Common myeloid progenitor, CD34-positive (primary cell): ENCODE results near the gene PLA2G4F.

Source experiments
- CTCF ChIA-PET: fragments of 350-600 bp; sonication (Branson Sonifier 250); formaldehyde crosslinking; loops from one replicate; lab custom pipeline; 2021; ENCODE audit warnings: antibody characterized with exemption; lab: Charles Lee
- POLR2A ChIA-PET: fragments of 350-600 bp; sonication (Branson Sonifier 250); formaldehyde crosslinking; loops from one replicate; lab custom pipeline; 2021; ENCODE audit warnings: antibody characterized with exemption; lab: Charles Lee
- DNase-seq, 3 donors: peaks; one replicate each; pipeline versions ENCODE4 v3.0.0 to v3.0.0-alpha.2; 2013
- H3K27ac ChIP-seq, 2 experiments: 1 replicate in 1 of 2; 2 replicates in 1 of 2; pipeline ENCODE4 v1.7.0; 2013; ENCODE audit warnings: inconsistent platforms in 2 of 2, low read length in 2 of 2, mild to moderate bottlenecking in 2 of 2, low read depth in 1 of 2, moderate library complexity in 1 of 2; ENCODE audit not compliant: severe bottlenecking in 2 of 2, insufficient read depth in 1 of 2, poor library complexity in 1 of 2
- H3K27me3 ChIP-seq, 5 experiments: replicated peaks in 2 of 5; 1 replicate in 3 of 5; 2 replicates in 2 of 5; pipeline versions ENCODE4 v1.6.1 to v1.7.0; 2013; ENCODE audit warnings: low read length in 4 of 5, mild to moderate bottlenecking in 2 of 5, moderate library complexity in 2 of 5, inconsistent platforms in 1 of 5; ENCODE audit not compliant: insufficient read depth in 5 of 5, control insufficient read depth in 4 of 5
- H3K36me3 ChIP-seq, 4 experiments: 1 replicate in 2 of 4; 2 replicates in 2 of 4; pipeline versions ENCODE4 v1.6.1 to v1.7.0; 2013; ENCODE audit warnings: low read length in 3 of 4, control low read depth in 1 of 4, mild to moderate bottlenecking in 1 of 4; ENCODE audit not compliant: control insufficient read depth in 4 of 4, insufficient read depth in 4 of 4
- H3K4me1 ChIP-seq, 4 experiments: 1 replicate in 3 of 4; 2 replicates in 1 of 4; pipeline versions ENCODE4 v1.6.1 to v1.7.1; 2013; ENCODE audit warnings: low read length in 3 of 4, mild to moderate bottlenecking in 3 of 4, control low read depth in 1 of 4, inconsistent platforms in 1 of 4, moderate library complexity in 1 of 4; ENCODE audit not compliant: control insufficient read depth in 4 of 4, insufficient read depth in 4 of 4; ENCODE audit errors: control extremely low read depth in 1 of 4
- H3K4me3 ChIP-seq, 7 experiments: 1 replicate in 4 of 7; 2 replicates in 3 of 7; pipeline versions ENCODE4 v1.5.1 to v1.7.0; 2013; ENCODE audit warnings: mild to moderate bottlenecking in 7 of 7, low read length in 6 of 7, moderate library complexity in 6 of 7, inconsistent platforms in 2 of 7, low read depth in 2 of 7, control low read depth in 1 of 7; ENCODE audit not compliant: insufficient read depth in 4 of 7, control insufficient read depth in 1 of 7; ENCODE audit errors: extremely low read depth in 1 of 7
- H3K9me3 ChIP-seq, 5 experiments: 1 replicate in 4 of 5; 2 replicates in 1 of 5; pipeline versions ENCODE4 v1.6.1 to v1.7.1; 2013; ENCODE audit warnings: low read length in 4 of 5, mild to moderate bottlenecking in 2 of 5, inconsistent platforms in 1 of 5, low read depth in 1 of 5, moderate library complexity in 1 of 5; ENCODE audit not compliant: control insufficient read depth in 4 of 5, insufficient read depth in 2 of 5; ENCODE audit errors: control extremely low read depth in 1 of 5
- WGBS: methylation state at CpG from one replicate; pipeline ENCODE4 v1.1.5; 2013; ENCODE audit not compliant: insufficient coverage; 5-methylcytosine and 5-hydroxymethylcytosine counted together

Gene PLA2G4F

DNA sequence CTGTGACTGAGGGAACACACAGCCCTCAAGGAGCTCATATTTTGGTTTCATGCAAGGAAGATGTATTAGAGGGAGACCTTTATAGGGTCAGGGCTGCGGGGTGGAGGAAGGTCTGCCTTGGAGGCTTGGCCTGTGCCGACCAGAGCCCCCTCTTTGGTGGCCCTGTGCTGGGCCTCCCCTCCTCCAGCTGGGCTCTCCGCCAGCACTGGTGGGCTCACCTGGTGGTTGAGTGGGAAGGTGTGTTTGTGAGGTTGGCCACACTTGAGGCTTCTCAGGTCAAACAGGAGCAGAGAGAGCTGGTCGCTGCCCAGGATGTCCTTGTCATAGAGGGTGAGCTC is 2.6 kb downstream of the PLA2G4F start:
- Histone ChIP-seq H3K4me1 (peaks cover 0 to 10% (median 6%) of the 10 kb centered on the region in 4 experiments), H3K9me3 (no peaks in the 10 kb centered on the region), H3K4me3 (no peak overlapping the region), H3K27me3 (no peaks in the 10 kb centered on the region), H3K36me3 (peaks cover 0 to 5% (median under 1%) of the 10 kb centered on the region in 4 experiments), H3K27ac (no peak overlapping the region)
- ChIA-PET POLR2A (no interaction called here), CTCF (interaction anchor here (1.3 to 1.7 kb wide), 2 partner anchors 15 to 19 kb away, joined by 3 to 9 read pairs; no protein-coding TSS in a partner anchor)
- DNase-seq, result no peak
- WGBS, result 100% methylated on average over 3 of the region's 4 CpGs

DNA sequence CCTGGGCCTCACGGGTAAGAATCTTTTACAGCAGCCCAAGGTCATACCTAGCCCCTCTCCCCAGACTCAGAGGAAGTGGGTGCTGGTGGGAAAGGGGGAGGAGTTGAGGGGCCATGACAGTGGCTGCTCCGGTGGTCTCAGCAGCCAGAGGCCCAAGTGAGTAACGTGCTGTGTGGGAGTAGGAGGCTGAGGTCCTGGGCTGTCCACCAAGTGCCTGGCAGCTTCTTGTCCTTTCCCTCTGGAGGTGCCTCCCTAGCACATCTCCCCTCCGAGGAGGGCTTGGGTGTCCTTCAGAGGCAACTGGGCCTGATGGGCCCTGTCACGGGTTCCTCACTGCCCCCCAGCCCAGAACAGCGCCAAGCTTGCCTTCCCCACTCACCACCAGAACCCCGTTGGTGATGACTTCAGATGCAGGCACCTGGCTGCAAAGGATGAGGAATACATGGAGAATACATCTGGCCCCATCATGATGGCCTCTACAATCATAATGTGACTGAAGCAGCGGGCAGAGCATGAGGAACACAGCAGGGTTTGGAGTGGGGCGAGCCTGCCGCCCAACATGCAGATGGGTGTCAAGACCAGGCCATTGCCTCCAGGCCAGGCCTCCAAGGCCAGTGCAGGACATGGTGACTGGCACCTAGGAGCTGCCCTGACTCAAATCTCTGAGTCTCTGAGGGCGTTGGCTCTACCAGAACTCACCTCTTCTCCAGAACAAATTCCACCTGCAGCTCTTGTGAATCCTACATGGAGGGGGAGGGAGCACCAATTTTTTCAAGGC is 3.3 kb downstream of the PLA2G4F start:
- Histone ChIP-seq H3K27me3 (no peaks in the 10 kb centered on the region), H3K27ac (no peak overlapping the region), H3K9me3 (no peaks in the 10 kb centered on the region), H3K36me3 (no peaks in the 10 kb centered on the region), H3K4me1 (peaks cover 0 to 6% (median 3%) of the 10 kb centered on the region in 4 experiments), H3K4me3 (no peak overlapping the region)
- ChIA-PET CTCF (interaction anchor here (1.3 kb wide), 1 partner anchor 15 kb away, joined by 3 read pairs; no protein-coding TSS in a partner anchor), POLR2A (no interaction called here)
- no peak for DNase-seq
- WGBS, result 100% methylated on average over 10 of the region's 11 CpGs

DNA sequence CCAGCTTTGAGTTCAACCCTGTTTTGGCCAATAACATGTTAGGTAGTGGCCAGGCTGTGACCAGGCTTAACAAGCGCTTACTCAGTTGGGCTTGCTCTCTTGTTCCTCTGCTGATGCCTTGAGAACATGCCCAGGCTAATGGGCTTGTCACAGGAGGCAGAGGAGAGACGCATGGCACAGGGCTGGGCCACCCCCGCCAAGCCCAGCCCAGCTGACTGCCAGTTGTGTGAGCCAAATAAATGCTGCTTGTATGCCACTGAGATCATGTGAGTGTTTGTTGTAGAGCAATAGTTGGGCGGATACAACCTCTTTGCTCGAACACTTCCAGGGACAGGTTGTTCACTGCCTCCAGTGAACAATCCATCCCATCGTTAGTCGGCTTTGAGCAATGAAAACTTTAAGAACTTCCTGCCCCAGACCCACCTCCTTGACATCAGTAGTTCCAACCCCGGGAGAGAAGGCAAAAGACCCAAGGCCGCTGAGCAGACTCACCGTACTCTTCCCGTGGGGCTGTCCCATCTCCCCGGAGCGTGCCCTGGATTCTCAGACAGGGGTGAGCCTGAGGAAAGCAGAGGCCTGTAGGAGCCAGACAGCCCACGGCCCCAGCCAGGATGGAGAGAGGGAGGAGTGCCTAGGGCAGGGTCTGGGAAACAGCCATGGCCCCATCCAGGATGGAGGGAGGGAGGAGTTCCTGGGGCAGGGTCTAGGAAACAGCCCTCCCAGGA is 4.1 kb downstream of the PLA2G4F start:
- Histone ChIP-seq H3K9me3 (no peaks in the 10 kb centered on the region), H3K27ac (no peak overlapping the region), H3K4me3 (no peak overlapping the region), H3K4me1 (peaks cover 0 to 3% (median 2%) of the 10 kb centered on the region in 4 experiments), H3K27me3 (no peaks in the 10 kb centered on the region), H3K36me3 (no peaks in the 10 kb centered on the region)
- ChIA-PET POLR2A (no interaction called here), CTCF (interaction anchor here (1.3 kb wide), 1 partner anchor 14 kb away, joined by 3 read pairs; no protein-coding TSS in a partner anchor)
- no peak for DNase-seq
- 98% methylated on average over 11 of the region's 14 CpGs for WGBS

GRCh38 chr15:42151736-42152135 is 4.7 kb downstream of the PLA2G4F start:
- WGBS, result 100% methylated on average over 4 of the region's 4 CpGs
- Histone ChIP-seq H3K4me1 (peaks cover 0 to 3% (median 2%) of the 10 kb centered on the region in 4 experiments), H3K27ac (no peak overlapping the region), H3K9me3 (no peaks in the 10 kb centered on the region), H3K36me3 (no peaks in the 10 kb centered on the region), H3K27me3 (no peaks in the 10 kb centered on the region), H3K4me3 (no peak overlapping the region)
- no peak for DNase-seq
- ChIA-PET CTCF (no interaction called here), POLR2A (interaction anchor here (0.6 to 0.7 kb wide), 2 partner anchors 270 to 402 kb away, joined by 3 to 4 read pairs; no protein-coding TSS in a partner anchor)

GRCh38 chr15:42151141-42151561 is 5.3 kb downstream of the PLA2G4F start:
- CTCF ChIA-PET, result interaction anchor here (3.2 kb wide), 1 partner anchor 13 kb away, joined by 16 read pairs; no protein-coding TSS in a partner anchor
- POLR2A ChIA-PET, result interaction anchor here (0.6 to 0.7 kb wide), 2 partner anchors 270 to 403 kb away, joined by 3 to 4 read pairs; no protein-coding TSS in a partner anchor

DNA sequence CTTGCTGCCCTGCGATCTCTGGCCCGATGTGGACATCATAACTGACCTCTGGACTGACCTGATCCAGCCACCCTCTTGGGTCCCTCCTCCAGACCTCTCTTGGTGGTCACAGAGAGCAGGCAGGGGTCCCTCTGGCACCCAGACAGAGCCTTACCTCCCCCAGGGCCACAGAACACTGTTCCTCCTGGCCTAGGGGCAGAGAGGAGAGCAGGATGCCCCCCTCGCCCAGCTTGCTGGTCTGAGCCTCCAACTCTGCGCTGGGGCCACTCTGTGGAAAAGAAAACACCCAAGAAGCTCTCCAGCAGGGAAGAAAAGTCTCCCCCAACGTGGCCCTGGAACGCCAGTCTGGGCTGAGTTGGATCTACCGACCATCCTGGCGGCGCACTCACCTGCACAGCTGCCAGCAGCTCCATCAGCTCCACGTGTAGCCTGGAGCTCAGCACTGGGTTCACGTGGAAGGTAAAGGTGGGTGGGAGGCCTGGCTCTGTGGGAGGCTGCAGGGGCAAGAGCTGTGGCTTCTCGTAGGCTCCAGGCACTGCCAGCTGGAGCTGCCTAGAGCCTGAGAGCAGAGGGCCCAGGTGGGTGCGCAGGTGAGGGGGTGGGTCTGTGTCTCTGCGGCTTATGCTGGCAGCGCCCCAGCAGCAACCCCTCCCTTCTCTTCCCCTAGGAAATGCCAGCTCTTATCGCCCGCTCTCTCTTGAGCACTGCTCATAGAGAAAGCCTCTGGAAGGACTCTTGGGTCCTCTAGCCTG is 6.0 kb downstream of the PLA2G4F start:
- CTCF ChIA-PET, result interaction anchor here (1.3 to 3.2 kb wide), 2 partner anchors 12 to 66 kb away, joined by 3 to 16 read pairs; no protein-coding TSS in a partner anchor
- Histone ChIP-seq H3K4me3 (no peak overlapping the region), H3K27me3 (no peaks in the 10 kb centered on the region), H3K27ac (no peak overlapping the region), H3K9me3 (no peaks in the 10 kb centered on the region), H3K4me1 (peaks cover 0 to 3% (median 0%) of the 10 kb centered on the region in 4 experiments), H3K36me3 (no peaks in the 10 kb centered on the region)
- POLR2A ChIA-PET, result no interaction called here
- WGBS, result 95% methylated on average over 8 of the region's 17 CpGs
- no peak for DNase-seq

More at GRCh38 chr15:42151141-42151561, 5.3 kb downstream of the PLA2G4F start:
- no peaks in the 10 kb centered on the region for H3K9me3 ChIP-seq
- DNase-seq, result no peak
- H3K27me3 ChIP-seq, result no peaks in the 10 kb centered on the region
- WGBS, result 95% methylated on average over 7 of the region's 10 CpGs
- no peak overlapping the region for H3K27ac ChIP-seq
- H3K4me3 ChIP-seq, result no peak overlapping the region
- peaks cover 0 to 3% (median 0%) of the 10 kb centered on the region in 4 experiments for H3K4me1 ChIP-seq
- H3K36me3 ChIP-seq, result no peaks in the 10 kb centered on the region
